ENCODE results near the gene SERPINB7. TPM values are rescaled to one million over a fixed set of nuclear protein-coding genes. Genes with fewer than 3 reads are reported as not detected.

Gene SERPINB7
- total RNA-seq, 1 donor from 2014 or later, result not detected

DNA sequence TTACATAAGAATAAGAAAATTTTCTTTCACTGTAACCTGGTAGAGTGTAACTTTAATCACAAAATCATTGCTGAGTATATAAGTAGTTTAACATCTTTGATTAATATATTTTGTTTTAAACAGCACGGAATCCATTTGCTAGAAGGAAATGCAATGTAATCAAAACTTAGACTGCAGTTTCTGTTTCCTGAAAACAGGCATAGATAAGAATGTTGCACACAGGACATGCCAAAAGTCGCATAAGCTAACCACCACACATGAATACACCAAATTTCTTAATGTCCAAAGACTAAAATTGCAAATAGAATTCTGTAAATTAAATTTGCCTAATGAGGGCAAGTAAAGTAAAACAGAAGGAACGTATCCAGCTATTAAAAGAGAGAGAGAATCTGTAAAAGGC, 61.2 kb downstream of the SERPINB7 start:
- FAIRE-seq (no peak), DNase-seq (ENCODE audit: low spot score in 2 of 2) (no peak)

DNA sequence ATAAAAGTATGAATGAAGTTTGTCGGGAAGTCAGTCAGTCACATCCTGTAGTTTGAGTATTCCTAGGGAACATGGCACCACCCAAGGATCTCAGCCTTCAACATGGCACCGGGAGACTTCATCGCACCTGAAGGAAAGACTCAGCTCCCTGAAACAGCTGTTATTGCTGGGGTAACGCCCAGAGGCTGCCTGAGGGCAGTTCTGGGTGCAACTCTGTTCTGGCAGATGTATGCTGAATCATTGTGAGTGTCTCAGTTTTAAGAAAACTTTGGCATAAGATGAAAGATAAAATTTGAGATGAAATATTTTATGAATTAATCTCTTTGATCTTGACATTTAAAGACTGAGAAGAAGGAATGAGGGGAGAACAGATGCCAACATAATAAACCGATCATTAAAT, 62.4 kb downstream of the SERPINB7 start:
- no peak for DNase-seq (ENCODE audit: low spot score in 2 of 2)
- FAIRE-seq, result no peak

GRCh38 chr18:63843008-63843407, 67.8 kb downstream of the SERPINB7 start:
- DNase-seq (ENCODE audit: low spot score in 2 of 2), result no peak
- no peak for FAIRE-seq

GRCh38 chr18:63844254-63844653, 69.0 kb downstream of the SERPINB7 start:
- DNase-seq (ENCODE audit: low spot score in 2 of 2) (no peak), FAIRE-seq (no peak)

DNA sequence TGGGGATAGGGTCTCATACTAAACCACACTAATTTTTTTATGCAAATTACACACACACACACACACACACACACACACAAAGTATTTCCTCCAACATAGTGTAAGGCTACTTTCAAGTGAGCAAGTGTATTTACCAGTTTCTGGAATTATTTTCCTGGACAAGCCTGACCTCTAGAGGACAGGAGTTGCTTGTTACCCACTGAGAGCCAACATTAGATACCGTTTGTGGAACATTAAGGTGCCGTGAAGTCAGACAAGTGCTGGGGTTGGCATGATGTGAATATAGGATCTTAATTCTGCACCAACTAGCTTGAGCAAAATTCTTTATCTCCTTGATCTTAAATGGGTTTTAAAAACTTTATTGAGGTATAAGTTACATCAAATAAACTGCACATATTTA, 72.9 kb downstream of the SERPINB7 start:
- no peak for FAIRE-seq

GRCh38 chr18:63850020-63850419, 74.8 kb downstream of the SERPINB7 start:
- FAIRE-seq, result no peak

More for the DNA sequence above, 72.9 kb downstream of the SERPINB7 start:
- DNase-seq (ENCODE audit: low spot score in 2 of 2), result no peak

DNA sequence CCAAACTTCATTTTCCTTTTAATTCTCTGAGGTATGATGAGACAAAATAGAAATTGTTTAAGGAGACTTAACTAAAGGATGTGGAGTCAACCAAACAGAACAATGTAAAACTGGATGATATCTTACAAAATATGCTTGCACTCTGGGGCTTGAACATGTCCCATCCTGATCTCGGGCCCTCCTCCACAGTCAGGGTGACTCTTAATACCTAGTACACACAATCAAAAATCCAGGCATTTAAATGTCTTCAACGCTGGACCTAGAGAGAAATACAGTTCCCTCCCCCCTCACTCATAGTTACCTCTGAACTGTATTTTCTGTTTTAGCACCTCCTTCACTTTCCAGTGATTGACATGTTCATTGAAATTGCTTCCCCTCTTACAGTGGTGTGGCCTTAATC, 75.4 kb downstream of the SERPINB7 start:
- FAIRE-seq, result no peak

More at GRCh38 chr18:63850020-63850419, 74.8 kb downstream of the SERPINB7 start:
- DNase-seq (ENCODE audit: low spot score in 2 of 2), result no peak

More for the DNA sequence above, 75.4 kb downstream of the SERPINB7 start:
- DNase-seq (ENCODE audit: low spot score in 2 of 2), result no peak

Other genes with a start within 250 kb of the SERPINB7 start
- gene SERPINB12, start 233.0 kb upstream of the SERPINB7 start, total RNA-seq, result not detected
- gene SERPINB13, start 188.1 kb upstream of the SERPINB7 start, total RNA-seq, result 0.41 TPM
- gene SERPINB4, start 131.2 kb upstream of the SERPINB7 start, total RNA-seq, result not detected
- not detected for gene SERPINB3, start 113.5 kb upstream of the SERPINB7 start, total RNA-seq
- not detected for gene SERPINB11, start 72.5 kb upstream of the SERPINB7 start, total RNA-seq
- gene SERPINB2, start 112.3 kb downstream of the SERPINB7 start, total RNA-seq, result not detected
- 0.41 TPM for gene SERPINB10, start 132.5 kb downstream of the SERPINB7 start, total RNA-seq
- gene HMSD, start 173.9 kb downstream of the SERPINB7 start, total RNA-seq, result not detected
- 1.6 TPM for gene SERPINB8, start 194.7 kb downstream of the SERPINB7 start, total RNA-seq

All from frontal cortex (tissue), 4 donors.